ENCODE measurements around the gene SPEM3.

GRCh38 chr17:7398612-7399011 is 30.0 kb upstream of the SPEM3 start:
- TF ChIP-seq CTCF (IDR thresholded peaks at IDR 0.05) (no peak), POLR2AphosphoS5 (IDR thresholded peaks at IDR 0.05) (no peak)
